CD4-positive, alpha-beta T cell treated with Interleukin-1 beta for 1 hour (primary cell): ENCODE measurements around the gene KCNMB2.
"Not testable (repeated sequence)": the region's sequence is repeated elsewhere in the genome, so short reads cannot be mapped to it uniquely, and the experiment has no call there.

Experiments
- DNase-seq, 2 donors: peaks; one replicate each; pipeline ENCODE4 v3.0.0-alpha.2; 2020 to 2022

The KCNMB2 gene

GRCh38 chr3:178826435-178827123 lies 290.3 kb downstream of the KCNMB2 start:
- DNase-seq = no peak

- DNase-seq = no peak
These were observed 291.1 kb downstream of the KCNMB2 start for GRCh38 chr3:178827285-178827856.

- DNase-seq = no peak
These were observed 297.5 kb downstream of the KCNMB2 start for GRCh38 chr3:178833695-178834094.

GRCh38 chr3:178835033-178835432 lies 298.8 kb downstream of the KCNMB2 start:
- no peak for DNase-seq

GRCh38 chr3:178837512-178837911 lies 301.3 kb downstream of the KCNMB2 start:
- no peak for DNase-seq

GRCh38 chr3:178840586-178840985 lies 304.4 kb downstream of the KCNMB2 start:
- no peak for DNase-seq

- DNase-seq = no peak
These were observed 304.8 kb downstream of the KCNMB2 start for GRCh38 chr3:178841011-178841410.

- DNase-seq = no peak
These were observed 308.7 kb downstream of the KCNMB2 start for GRCh38 chr3:178844916-178845315.

- no peak for DNase-seq
These were observed 309.3 kb downstream of the KCNMB2 start for GRCh38 chr3:178845420-178846118.

GRCh38 chr3:178847190-178847589 lies 311.0 kb downstream of the KCNMB2 start:
- no peak for DNase-seq

GRCh38 chr3:178849199-178849910 lies 313.1 kb downstream of the KCNMB2 start:
- DNase-seq = no peak

GRCh38 chr3:178850450-178851190 lies 314.4 kb downstream of the KCNMB2 start:
- no peak for DNase-seq

GRCh38 chr3:178851564-178851963 lies 315.3 kb downstream of the KCNMB2 start:
- DNase-seq = no peak

GRCh38 chr3:178856804-178857203 lies 320.6 kb downstream of the KCNMB2 start:
- DNase-seq = no peak

GRCh38 chr3:178859386-178859785 lies 323.1 kb downstream of the KCNMB2 start:
- DNase-seq = no peak

- DNase-seq = not testable (repeated sequence)
These were observed 323.7 kb downstream of the KCNMB2 start for GRCh38 chr3:178859900-178860436.

- no peak for DNase-seq
These were observed 332.4 kb downstream of the KCNMB2 start for GRCh38 chr3:178868681-178869080.

GRCh38 chr3:178870085-178870484 lies 333.8 kb downstream of the KCNMB2 start:
- DNase-seq = no peak

GRCh38 chr3:178875157-178875556 lies 338.9 kb downstream of the KCNMB2 start:
- DNase-seq = no peak

- DNase-seq = no peak
These were observed 339.6 kb downstream of the KCNMB2 start for GRCh38 chr3:178875836-178876235.

- no peak for DNase-seq
These were observed 344.0 kb downstream of the KCNMB2 start for GRCh38 chr3:178880274-178880673.
